ENCODE data around the gene A2ML1. TPM values are rescaled to one million over a fixed set of nuclear protein-coding genes. Genes with fewer than 3 reads are reported as not detected.
"Not testable (repeated sequence)": the region's sequence is repeated elsewhere in the genome, so short reads cannot be mapped to it uniquely, and the experiment has no call there.

Gene A2ML1
- total RNA-seq, 1 donor from 2014 or later, result 3.1 TPM

DNA sequence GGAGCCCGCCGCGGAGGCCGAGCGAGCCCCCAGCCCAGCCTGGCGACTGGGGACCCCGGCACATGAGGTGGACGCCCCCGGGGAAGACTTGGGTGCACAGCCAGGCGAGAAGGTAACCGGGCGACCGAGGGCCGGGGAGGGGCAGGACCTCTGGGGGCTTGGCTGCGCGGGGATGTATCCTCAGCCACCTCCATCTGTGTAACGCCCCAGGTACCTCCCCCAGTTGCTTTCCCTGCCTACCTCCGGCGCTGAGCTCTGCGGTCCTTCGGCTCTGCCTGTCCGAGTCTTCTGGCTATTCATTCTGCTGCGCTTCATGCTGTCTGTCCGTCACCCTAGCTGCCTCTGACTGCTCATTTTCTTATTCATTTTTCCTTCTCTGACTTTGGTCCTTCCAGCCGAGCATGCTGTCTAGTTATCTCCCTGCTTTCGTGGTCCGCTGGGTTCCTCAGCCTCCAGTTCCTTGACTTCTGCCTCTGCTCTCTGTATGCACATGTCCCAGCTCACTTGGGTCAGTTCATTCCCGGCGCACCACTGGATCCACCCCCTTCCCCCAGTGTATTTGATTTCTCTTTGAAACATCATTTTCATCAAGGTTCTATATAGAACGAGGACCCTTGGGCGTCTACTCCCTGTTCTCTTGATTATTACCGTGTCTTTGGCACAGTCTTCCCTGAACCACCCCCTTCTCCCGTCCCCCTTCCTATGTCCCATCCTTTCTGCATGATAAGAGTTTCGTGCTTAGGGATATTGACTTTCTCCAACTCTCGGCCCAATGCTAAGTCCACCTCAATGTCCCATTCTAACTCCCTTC is 92.5 kb downstream of the A2ML1 start:
- Histone ChIP-seq H3K36me3 (ENCODE audit: control insufficient read depth, insufficient read depth, low read length) (no peaks in the 10 kb centered on the region), H3K27me3 (ENCODE audit: control insufficient read depth, insufficient read depth, low read length) (no peaks in the 10 kb centered on the region), H3K4me3 (ENCODE audit: low read depth, low read length) (peak overlapping the region; percentile 71)
- TF ChIP-seq, protein P1, sequence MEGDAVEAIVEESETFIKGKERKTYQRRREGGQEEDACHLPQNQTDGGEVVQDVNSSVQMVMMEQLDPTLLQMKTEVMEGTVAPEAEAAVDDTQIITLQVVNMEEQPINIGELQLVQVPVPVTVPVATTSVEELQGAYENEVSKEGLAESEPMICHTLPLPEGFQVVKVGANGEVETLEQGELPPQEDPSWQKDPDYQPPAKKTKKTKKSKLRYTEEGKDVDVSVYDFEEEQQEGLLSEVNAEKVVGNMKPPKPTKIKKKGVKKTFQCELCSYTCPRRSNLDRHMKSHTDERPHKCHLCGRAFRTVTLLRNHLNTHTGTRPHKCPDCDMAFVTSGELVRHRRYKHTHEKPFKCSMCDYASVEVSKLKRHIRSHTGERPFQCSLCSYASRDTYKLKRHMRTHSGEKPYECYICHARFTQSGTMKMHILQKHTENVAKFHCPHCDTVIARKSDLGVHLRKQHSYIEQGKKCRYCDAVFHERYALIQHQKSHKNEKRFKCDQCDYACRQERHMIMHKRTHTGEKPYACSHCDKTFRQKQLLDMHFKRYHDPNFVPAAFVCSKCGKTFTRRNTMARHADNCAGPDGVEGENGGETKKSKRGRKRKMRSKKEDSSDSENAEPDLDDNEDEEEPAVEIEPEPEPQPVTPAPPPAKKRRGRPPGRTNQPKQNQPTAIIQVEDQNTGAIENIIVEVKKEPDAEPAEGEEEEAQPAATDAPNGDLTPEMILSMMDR (IDR thresholded peaks at IDR 0.05; ENCODE audit: insufficient read depth, low read length, poor library complexity, severe bottlenecking), result no peak
- DNase-seq (ENCODE audit: low read depth), result no peak

DNA sequence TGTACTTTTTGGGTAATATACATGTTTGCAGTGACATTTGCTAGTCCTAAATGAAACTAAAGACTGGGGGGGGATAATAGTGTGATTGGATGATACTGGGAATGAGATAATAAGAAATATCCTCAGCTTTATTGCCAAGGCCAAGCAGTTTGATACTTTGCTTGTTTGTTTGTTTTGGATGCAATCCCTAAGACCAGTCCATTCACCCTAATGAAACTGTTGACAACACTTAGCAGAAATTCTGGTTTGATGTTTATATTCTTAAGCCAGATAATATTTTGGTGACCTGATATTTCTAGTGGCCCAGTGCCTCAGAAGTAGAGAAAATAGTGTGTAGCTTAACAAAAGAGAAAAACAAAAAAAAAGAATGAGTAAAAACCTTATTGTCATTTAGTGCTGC is 93.7 kb downstream of the A2ML1 start:
- Histone ChIP-seq H3K36me3 (ENCODE audit: control insufficient read depth, insufficient read depth, low read length) (no peaks in the 10 kb centered on the region), H3K4me3 (ENCODE audit: low read depth, low read length) (no peak overlapping the region), H3K27me3 (ENCODE audit: control insufficient read depth, insufficient read depth, low read length) (no peaks in the 10 kb centered on the region)
- DNase-seq (ENCODE audit: low read depth), result no peak
- TF ChIP-seq, protein P1 (IDR thresholded peaks at IDR 0.05; ENCODE audit: insufficient read depth, low read length, poor library complexity, severe bottlenecking), result no peak

DNA sequence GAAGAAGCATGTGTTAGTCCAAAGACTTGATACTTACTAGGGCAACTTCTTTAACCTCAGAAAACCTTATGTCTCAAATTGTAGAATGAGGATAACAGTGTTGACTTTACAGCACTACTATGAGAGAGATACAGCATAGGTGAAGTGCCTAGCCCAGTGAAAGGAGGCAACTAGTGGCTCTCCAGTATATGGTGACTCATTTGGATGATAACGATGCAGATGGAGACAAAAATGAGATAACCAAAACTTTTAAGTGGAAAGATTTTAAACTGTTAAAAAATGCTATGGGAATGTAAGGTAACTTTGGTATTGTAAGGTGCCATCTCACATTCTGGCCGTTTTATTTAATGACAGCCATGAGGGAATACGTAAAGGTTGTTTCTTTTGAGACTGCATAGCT is 94.6 kb downstream of the A2ML1 start:
- H3K36me3 ChIP-seq (ENCODE audit: control insufficient read depth, insufficient read depth, low read length), result no peaks in the 10 kb centered on the region
- TF ChIP-seq, protein P1 (IDR thresholded peaks at IDR 0.05; ENCODE audit: insufficient read depth, low read length, poor library complexity, severe bottlenecking), result no peak
- no peaks in the 10 kb centered on the region for H3K27me3 ChIP-seq (ENCODE audit: control insufficient read depth, insufficient read depth, low read length)
- DNase-seq (ENCODE audit: low read depth), result no peak
- no peak overlapping the region for H3K4me3 ChIP-seq (ENCODE audit: low read depth, low read length)

DNA sequence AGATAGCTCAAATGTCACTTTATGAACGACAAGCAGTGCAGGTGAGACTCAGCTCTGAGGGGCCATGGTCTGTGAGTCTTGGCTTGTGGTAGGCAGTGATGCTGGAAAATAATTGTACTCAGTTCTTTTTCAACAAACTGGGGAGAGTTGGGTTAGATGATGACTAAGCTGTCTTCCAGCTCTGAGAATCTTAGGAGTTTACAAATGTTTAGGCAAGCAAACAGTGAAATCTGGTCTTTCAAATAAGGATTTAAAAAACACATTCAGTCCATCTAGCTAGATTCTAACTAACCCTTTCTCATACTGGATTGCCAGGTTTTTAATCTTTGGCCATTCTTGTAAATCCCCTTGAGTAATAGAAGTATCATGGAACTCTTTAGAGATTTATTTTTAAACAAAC is 95.3 kb downstream of the A2ML1 start:
- H3K27me3 ChIP-seq (ENCODE audit: control insufficient read depth, insufficient read depth, low read length), result no peaks in the 10 kb centered on the region
- DNase-seq (ENCODE audit: low read depth), result no peak
- TF ChIP-seq, protein P1 (IDR thresholded peaks at IDR 0.05; ENCODE audit: insufficient read depth, low read length, poor library complexity, severe bottlenecking), result no peak
- H3K36me3 ChIP-seq (ENCODE audit: control insufficient read depth, insufficient read depth, low read length), result no peaks in the 10 kb centered on the region
- no peak overlapping the region for H3K4me3 ChIP-seq (ENCODE audit: low read depth, low read length)

DNA sequence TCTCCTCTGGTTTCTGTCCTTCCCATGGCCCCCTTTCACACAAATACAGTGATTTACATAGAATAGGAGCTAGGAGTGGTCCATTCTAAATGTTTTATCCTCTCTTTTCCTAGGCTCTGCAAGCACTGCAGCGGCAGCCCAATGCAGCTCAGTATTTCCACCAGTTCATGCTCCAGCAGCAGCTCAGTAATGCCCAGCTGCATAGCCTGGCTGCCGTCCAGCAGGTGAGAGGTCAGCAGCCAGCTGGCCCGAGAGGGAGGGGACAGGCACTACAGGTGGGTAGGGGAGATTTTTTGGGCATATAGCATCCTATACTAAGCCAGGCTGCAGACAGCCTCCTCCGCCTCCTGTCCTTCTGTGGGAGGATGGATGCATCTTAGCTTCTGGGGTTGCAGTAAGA is 97.2 kb downstream of the A2ML1 start:
- H3K36me3 ChIP-seq (ENCODE audit: control insufficient read depth, insufficient read depth, low read length); DNase-seq (ENCODE audit: low read depth); H3K27me3 ChIP-seq (ENCODE audit: control insufficient read depth, insufficient read depth, low read length); H3K4me3 ChIP-seq (ENCODE audit: low read depth, low read length): not testable (repeated sequence)

DNA sequence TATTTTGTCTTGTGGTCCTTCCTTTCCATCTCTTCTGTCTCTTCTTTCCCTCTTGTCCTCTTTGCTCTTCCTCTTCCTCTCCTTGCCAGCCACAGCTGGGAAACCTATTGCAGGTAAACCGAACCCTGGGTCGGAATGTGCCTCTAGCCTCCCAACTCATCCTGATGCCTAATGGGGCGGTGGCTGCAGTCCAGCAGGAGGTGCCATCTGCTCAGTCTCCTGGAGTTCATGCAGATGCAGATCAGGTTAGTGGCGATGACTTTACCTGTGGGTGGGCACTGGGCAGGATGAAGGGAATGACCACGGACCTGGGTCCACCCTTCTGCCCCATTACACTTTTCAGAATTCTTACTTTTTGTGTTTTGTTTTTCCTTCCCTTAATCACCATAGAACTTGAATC is 100.1 kb downstream of the A2ML1 start:
- Histone ChIP-seq H3K27me3 (ENCODE audit: control insufficient read depth, insufficient read depth, low read length) (no peaks in the 10 kb centered on the region), H3K4me3 (ENCODE audit: low read depth, low read length) (no peak overlapping the region), H3K36me3 (ENCODE audit: control insufficient read depth, insufficient read depth, low read length) (no peaks in the 10 kb centered on the region)
- DNase-seq (ENCODE audit: low read depth), result no peak
- TF ChIP-seq, protein P1 (IDR thresholded peaks at IDR 0.05; ENCODE audit: insufficient read depth, low read length, poor library complexity, severe bottlenecking), result no peak

Other genes with a start within 250 kb of the A2ML1 start
- gene AICDA, start 209.8 kb upstream of the A2ML1 start, total RNA-seq, result 1.3 TPM in 2 replicates
- gene MFAP5, start 159.8 kb upstream of the A2ML1 start, total RNA-seq, result 2.8 and 15.8 TPM in 2 replicates
- 26.2 and 30.0 TPM in 2 replicates for gene RIMKLB, start 124.6 kb upstream of the A2ML1 start, total RNA-seq
- 67.8 and 76.7 TPM in 2 replicates for gene PHC1, start 91.9 kb downstream of the A2ML1 start, total RNA-seq
- 220 and 256 TPM in 2 replicates for gene M6PR, start 127.0 kb downstream of the A2ML1 start, total RNA-seq
- gene KLRG1, start 166.9 kb downstream of the A2ML1 start, total RNA-seq, result 0.48 and 2.5 TPM in 2 replicates

Measured in kidney epithelial cell (primary cell).